Measurements from ENCODE around the gene THOC6.

THOC6 gene

DNA sequence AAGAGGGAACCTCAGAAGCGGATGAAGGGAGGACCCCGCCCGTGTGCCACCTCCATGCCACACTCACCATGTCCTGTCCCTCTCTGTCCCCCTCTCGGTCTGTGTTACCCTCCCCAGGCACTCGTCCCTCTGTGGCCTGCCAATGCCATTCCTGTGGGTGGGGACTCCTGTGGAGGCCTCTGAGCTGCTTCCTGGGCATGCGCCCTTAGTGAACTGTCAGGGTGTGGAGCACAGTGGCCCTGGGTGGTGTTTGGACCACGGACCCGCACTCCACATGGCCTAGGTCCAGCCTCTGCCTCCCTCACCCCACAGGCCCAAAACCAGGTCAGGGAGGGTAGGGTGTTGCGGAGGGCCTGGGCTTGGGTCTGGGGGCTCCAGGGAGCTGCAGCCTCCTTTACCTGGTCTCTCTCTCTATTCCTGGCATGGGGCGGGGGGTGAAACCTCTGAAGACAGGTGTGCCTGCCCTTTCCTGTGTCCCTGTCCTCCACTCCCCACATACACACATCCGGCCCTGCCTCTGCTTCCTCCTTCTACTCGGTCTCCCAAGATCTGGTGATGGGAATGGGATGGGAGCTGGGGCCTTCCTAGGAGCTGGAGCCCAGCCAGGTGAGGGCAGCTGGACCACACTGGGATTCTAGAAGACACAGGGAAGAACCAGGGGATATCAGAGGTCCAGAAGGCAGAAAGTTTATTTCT, 32.1 kb upstream of the THOC6 start:
- no peak for DNase-seq (ENCODE audit: low spot score)

DNA sequence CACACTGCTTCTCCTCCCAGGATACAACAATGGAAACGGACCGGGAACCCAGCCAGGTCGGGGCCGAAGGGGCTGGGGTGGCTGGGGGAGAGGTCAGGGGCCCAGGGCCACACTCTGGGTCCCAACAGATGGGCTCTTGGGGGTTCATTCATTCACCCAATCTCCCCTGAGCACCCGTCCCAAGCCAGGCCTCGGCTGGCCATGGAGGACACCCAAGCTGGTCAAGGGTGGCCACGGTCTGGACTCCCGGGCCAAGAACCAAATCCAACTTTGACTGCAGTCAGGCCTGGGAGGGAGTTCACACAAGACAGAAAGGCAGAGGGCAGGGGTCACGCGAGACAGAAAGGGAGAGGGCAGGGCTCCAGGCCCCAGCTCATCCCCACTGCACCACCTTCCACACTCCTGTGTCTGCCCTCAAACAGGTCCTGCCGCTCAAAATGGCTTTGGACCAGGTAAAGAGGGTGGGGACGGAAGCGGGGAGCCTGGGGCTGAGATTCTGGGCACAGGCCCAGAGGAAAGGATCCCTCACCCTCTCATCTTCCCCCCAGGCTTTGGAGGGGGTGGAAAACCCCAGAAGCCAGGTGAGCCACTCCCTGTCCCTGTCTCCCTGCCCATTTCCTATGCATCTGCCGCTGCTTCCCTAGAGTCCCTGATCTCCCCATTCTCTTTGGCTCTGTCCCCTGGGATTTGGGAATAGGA, 31.3 kb upstream of the THOC6 start:
- DNase-seq (ENCODE audit: low spot score) = no peak

DNA sequence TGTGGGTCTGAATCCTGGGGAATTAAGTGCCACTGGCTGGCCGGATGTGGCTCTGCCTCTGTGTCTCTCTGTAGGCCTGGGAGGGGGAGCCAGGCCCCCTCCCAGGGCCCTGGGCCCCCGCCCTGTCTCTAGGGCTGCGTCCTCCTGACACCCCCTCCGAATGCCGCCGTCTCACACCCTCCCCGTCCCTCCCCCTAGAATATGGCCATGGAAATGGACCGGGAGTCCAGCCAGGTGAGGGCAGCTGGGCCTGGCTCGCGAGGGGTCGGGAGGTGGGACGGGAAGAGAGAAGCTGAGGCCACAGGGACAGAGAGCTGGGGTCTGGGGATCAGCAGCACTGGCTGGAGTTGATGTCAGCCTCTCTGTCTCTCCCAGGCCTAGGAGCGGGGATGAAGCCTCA, 27.5 kb upstream of the THOC6 start:
- DNase-seq (ENCODE audit: low spot score) = no peak

DNA sequence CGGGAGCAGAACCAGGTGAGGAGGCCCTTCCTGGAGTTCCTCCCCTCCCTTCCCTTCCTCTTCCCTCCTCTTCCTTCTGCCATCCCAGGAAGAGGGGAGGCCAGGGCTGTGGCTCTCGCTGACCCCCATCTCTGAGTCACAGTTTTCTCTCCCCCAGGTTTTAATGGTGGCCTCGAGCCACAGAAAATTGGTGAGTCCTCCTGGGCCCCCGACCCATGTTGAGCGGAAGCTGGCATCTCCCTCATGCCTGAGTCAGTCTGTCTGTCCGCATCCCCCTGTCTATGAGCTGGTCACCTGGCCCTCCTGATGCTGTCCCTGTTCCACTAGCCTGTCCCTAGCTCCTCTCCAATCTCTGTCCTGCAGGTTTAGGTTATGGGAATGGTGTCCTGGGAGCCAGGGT, 23.9 kb upstream of the THOC6 start:
- no peak for DNase-seq (ENCODE audit: low spot score)

DNA sequence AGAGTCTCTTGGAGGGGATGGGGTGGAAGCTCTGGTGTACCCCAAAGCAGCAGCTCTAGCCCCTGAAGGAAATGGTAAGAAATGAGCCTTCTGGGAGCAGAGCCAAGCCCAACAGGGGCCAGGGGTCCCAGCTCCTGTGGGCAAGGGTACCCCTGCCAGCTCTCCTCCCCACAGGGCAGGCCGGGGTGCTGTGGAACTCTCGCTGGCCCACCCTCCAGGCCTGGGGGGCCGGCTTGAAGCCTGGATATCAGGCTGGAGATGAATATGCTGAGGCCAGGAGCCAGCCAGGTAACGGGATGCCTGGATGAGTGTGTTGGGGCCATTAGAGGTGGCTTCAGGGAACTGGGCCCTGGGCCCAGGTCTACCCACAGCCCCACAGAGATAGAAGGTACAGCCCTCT, 23.3 kb upstream of the THOC6 start:
- DNase-seq (ENCODE audit: low spot score) = no peak

DNA sequence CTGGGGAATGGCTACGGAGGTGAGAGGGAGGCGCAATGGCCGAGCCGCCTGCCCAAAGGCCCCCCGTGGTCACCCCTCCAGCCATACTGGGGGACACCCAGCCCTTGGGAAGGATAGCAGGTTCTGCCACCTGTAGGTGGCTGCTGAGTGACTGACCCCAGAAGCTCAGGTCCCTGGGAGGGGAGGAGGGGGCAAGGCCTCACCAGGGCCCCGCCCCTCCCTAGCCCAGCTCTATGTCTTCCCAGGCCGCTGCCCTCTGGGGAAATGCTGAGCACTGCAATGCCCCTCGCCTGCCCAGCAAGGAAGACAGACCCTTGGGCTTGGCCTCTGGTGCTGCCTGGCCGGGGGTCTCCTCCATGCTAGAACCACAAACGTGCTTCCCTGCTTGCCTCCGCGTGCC, 22.5 kb upstream of the THOC6 start:
- DNase-seq (ENCODE audit: low spot score) = no peak

DNA sequence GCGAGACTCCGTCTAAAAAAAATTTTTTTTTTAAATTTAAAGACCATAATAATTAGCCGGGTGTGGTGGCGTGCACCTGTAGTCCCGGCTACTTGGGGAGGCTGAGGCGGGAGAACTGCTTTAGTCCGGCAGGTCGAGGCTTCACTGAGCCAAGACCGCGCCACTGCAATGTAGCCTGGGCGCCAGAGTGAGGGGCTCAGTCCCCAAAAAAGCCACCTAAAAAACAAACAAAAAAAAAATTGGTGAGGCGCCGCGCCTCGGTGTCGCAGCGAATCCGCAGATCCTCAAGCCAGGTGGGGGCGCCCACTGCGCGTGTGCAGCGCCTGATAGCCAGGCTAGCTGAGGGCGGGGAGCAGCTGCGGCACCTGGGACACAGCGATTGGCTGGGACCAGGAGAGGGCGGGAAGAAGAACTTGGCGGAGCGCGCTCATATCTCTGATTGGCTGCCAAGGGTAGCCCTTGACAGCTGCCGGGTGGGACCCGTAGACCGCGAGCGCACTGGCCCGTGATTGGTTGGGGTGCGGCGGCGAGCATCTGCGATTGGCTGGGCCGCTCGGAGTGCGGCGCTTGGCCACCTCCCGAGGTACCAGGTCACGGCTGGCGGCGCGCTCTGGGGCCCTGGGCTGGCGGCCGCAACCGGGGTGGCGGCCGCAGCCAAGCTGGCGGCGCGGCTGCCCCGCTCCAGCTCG, 20.1 kb upstream of the THOC6 start:
- peak; percentile 99 for DNase-seq (ENCODE audit: low spot score)

DNA sequence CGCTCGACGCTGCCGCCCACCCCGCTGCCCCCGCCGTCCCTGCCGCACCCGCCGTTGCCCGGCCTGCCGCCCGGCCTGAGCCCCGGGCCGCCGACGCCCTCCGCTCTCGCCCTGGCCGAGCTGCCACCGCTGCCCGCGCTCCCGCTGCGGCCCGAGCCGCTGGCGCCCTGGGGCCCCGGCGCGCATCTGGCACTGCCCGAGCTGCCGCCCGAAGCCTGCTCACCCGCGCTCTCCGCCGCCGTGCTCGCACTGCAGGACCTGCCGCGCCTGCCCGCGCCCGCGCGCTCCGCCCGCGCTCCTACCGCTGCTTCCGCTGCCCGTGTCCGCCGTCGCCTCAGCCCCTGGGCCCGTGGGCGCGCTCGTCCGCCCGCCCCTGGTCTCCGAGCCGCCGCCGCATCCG, 19.5 kb upstream of the THOC6 start:
- no peak for DNase-seq (ENCODE audit: low spot score)

DNA sequence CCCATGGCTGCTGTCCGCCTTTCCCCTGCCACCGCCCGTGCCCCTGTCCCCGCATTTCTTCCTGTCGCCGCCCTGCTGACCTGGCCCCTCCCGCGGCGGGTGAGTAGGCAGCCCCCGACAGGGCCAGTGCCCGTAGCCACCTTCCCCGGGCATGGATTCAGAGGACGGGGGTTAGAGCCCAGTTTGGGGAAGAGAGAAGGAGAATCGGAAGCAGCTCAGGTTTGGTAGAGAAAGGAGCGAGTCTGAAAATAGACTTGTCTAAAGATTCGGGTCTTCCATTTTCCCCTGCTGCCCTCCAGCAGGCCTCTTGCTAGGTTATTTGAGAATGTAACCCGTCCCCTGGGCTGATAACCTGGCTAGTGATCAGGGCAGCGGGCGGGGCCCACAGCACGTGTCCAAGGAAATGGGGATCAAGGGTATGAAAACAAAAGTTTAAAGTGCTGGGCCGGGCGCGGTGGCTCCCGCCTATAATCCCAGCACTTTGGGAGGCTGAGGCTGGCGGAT, 19.0 kb upstream of the THOC6 start:
- DNase-seq (ENCODE audit: low spot score) = no peak

DNA sequence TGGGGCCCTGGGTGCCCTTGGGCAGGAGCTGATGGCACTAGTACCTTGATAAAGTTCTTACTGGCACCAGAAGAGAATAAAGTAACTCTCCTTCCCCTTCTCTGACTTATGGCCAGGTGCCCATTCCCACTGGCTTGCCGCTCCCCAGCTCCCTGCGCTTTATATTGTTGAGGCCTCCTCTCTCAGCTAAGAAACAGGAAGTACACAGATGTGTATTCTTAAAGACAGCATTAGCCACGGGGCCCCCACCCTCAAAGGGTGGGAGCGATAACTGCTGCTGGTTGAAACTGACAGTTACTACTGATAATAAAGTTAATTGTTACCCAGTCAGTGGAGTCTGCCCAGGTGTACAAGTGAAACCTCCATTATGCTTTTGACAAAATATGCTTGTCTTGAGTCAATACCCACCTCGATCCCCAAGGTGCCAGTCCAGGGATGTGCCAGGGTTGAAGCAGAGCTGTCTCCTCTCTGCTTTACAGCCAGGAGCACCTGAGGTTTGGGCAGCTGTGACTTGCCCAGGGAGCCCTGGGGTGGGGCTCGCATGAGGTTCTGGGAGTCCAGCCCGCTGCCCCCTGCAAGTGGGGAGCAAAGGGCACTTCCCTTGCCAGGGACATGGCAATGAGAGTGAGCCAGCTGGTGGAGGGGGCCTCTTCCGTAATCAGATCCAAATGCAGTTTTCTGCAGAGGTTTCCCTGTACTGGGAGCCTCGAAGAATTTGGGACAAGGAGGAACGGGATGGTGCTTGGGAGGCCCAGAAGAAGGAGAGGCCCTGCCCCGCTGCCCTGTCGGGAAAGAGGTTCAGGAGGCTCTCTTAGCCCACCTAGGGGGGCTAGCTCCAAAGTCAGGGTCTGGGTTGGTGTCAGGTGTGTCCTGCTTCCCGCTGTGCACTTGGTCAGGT, 16.5 kb upstream of the THOC6 start:
- DNase-seq (ENCODE audit: low spot score) = no peak

DNA sequence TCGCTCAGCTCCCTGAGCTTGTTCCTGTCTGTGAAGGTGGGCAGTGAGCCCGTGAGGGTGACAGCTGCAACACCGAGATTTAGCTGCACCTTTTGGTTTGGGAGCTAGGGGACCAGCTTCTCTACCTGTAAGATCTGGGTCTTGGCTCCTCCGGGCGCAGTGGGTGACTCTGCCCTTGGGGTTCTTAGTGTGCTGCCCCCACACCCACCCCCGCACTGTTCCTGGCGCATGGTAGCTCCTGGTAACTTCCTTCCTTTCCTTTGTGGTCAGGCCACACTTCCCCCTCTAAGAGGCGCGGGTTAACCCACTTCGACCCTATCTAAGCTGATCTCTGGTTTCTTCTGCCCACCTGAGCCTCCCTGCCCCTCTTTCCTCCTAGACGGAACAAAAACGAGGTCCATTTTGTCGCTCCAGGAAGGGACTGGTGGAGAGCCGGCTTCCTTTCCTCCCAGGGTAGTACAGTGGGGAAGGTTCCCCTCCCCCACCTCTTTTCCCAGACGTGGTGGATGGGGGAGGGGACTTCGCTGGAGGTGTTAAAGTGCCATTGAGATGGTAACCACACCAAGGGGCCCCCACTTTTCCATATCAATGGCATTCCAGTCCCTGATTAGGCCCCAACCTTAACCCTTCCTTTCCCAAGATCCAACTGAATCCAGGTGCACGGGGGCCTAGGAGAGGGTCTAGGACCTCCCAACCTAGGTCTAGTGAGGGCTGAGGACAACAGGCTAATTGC, 15.7 kb upstream of the THOC6 start:
- DNase-seq (ENCODE audit: low spot score) = no peak

DNA sequence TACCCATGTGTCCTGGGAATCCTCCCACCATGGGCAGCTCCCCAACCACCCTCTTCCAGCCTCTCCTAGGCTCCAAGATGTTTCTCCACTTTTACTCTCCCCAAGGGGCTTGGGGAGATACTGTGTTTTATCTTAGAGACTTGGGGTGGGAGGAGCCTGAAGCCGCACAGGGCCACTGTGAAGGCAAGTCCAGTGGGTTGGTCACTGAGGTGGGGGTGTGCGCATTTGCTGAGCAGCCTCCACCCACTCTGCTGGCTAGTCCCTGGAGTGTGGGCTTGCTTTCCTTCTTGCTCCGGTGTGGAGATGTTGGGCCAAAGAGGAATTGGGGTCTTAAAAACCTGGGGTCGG, 15.2 kb upstream of the THOC6 start:
- DNase-seq (ENCODE audit: low spot score) = no peak

DNA sequence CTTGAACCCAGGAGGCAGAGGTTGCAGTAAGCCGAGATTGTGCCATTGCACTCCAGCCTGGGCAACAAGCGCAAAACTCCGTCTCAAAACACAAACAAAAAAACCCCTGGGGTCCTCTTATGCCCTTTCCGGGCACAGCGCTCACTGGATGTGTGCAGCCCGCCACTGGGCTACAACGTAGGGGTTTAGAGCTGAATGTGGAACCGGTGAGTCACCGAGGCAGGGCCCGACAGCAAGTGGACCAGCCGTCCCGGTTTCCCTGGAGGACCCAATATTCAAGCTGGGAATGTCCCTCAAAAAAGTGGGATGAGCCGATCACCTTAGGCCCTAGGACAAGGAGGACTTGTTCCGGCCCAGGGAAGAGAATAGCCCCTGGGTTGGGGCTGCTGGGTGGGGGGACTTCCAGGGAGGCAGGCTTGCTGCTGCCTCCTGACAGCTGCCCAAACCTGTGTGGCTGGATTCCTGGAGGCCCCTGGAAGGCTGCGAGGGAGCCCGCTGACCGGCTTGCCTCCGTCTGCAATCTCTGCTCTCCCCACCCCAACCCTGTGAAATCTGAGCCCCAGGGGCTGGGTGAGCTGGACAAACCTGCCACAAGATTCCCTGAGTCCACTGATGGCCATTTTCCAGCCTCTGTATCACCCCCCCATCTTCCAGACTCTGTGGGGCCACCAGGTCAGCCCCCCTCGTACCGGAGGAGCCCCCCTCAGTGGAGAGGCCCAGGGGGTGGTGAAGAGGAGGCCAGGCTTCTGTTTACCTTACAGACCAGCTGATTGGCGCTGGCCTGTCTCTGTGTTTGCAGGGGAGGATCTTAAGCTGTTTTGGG, 14.1 kb upstream of the THOC6 start:
- no peak for DNase-seq (ENCODE audit: low spot score)

DNA sequence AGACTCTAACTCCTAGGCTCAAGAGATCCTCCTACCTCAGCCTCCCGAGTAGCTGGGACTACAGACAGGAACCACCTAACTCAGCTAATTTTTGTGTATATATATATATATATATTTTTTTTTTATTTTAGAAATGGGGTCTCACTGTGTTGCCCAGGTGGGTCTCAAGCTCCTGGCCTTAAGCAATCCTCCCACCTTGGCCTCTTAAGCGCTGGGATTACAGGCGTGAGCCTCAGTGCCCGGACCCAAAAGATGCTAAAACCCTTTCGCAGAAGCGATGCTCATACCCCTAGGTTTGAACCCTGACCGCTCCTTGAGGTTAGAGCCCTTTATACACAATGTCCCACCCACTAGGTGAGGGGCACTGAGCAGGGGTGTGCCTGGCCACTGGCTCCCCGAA, 13.3 kb upstream of the THOC6 start:
- DNase-seq (ENCODE audit: low spot score) = no peak

DNA sequence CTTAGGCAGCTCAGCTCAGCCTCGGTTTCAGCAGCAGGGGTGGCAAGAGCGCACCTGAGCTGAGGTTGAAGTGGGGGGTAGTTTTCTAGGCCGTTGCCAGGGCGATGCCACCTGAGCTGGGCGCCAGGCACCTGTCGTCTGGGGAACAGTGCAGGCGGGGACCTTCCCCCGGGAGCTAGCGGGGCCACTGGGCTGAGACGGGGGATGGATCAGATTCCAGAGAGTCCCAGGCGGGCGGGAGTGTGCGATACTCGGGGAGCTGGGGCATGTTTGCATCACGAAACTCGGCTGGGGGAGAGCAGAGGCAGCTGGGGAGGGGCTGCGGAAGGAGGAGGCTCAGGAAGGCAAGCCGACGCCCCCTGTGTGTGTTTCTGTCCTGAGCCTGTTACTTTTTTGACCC, 11.6 kb upstream of the THOC6 start:
- DNase-seq (ENCODE audit: low spot score) = no peak

DNA sequence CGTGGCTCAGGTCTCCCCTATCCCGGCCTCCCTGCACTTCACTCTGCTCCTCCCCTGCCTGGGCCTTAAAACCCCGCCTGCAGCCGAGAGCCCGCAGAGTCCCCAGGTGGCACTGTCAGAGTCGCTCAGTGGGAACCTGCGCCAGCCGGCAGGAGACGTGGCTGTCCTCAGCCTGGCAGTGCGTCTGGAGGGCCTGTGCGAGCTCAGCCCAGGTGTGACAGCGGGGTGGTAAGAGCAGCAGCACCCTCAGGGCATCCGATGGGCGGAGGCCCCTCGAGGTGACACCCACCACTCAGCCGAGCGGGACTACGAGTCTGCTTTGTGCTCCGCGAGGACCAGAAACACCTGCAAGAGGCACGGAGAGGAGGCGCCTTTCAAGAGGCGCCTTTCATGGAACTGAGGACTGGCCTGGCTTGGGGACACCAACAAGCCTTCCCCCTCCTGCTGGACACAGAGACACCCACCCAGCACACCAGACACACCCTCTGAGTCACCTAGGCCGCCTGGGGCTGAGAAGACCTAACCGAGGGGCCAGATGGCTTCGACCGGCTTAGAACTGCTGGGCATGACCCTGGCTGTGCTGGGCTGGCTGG, 10.9 kb upstream of the THOC6 start, which contains the start of gene CLDN9:
Gene CLDN9 (plus strand): TSS at position 96 of the 593 bp plus-strand sequence. CDS start 440 bp downstream, at position 536.
- DNase-seq (ENCODE audit: low spot score) = no peak

DNA sequence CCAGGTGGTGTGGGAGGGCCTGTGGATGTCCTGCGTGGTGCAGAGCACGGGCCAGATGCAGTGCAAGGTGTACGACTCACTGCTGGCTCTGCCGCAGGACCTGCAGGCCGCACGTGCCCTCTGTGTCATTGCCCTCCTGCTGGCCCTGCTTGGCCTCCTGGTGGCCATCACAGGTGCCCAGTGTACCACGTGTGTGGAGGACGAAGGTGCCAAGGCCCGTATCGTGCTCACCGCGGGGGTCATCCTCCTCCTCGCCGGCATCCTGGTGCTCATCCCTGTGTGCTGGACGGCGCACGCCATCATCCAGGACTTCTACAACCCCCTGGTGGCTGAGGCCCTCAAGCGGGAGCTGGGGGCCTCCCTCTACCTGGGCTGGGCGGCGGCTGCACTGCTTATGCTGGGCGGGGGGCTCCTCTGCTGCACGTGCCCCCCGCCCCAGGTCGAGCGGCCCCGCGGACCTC, 10.3 kb upstream of the THOC6 start:
- no peak for DNase-seq (ENCODE audit: low spot score)

DNA sequence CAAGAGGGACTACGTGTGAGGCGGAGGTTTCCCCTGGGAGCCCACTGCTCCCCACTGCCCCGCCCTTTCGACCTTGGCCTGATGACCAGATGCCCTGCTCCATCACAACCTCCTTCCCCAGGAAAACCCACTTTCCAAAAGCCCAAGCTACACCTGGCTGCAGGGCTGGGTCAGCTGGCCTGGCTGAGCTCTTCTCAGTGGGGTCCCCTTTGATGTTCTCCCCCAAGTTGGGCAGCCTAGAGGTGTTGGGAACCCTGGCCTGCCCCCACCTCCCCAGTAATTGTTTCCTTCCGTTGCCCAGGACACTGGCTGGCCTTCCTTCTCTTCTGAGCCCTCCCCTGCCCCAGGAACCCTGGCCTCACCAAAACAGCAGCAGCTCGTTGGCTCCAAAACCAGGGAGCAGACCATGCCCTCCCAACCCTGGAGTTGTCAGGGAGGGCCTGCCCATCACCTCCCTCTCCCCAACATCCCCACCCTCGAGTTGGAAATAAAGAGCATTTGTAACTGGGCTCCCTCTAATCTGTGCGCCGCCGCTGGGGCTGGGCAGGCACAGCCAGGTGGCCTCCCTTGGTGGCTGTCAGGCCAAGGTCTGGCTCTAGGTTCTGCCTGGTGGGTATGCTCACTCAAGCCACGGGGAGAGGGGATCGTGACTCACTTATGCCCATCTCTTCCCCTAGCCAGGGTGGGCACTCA, 9.7 kb upstream of the THOC6 start:
- DNase-seq (ENCODE audit: low spot score) = no peak

DNA sequence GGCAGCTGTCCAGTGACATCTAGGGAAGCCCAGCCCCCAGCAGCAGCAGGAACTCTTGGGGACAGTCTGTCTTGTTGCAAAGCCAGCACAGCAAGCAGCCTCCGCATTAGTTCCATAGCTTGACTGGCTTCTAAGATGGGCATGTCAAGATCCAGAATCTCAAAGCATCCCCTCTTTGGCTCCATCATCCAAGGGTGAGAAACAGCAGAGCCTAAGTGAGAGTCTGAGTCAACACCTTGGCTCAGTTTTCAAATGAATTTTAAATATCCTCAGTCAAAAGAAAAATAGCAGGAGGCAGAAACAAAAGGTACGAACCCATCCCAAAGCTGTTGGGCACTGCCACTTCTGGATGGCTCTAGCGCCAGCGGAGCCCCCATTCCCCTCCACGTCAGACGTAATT, 8.9 kb upstream of the THOC6 start:
- DNase-seq (ENCODE audit: low spot score) = no peak
